PC-3 (cell line): ENCODE measurements around the gene SMCO4.
A peak's percentile ranks its signal among the peaks of the same experiment; 100 is the strongest.

Experiments
- EZH2 ChIP-seq: fragments of 300-600 bp; sonication (generic); IDR thresholded peaks from one replicate; pipeline ENCODE4 v1.6.1; 2017; ENCODE audit warnings: antibody characterized with exemption, mild to moderate bottlenecking, low read length; ENCODE audit not compliant: unreplicated experiment
- EZH2phosphoT487 ChIP-seq: fragments of 300-600 bp; sonication (generic); IDR thresholded peaks from 2 replicates; pipeline ENCODE4 v1.6.1; 2018; ENCODE audit warnings: mild to moderate bottlenecking, antibody characterized with exemption, low read length, borderline replicate concordance
- TF ChIP-seq, protein P1 (sequence below): fragments of 300-600 bp; sonication (generic); conservative IDR thresholded peaks from 2 replicates; pipeline ENCODE4 v1.5.1; 2017; ENCODE audit warnings: antibody characterized with exemption, low read depth, mild to moderate bottlenecking, low read length

- TF ChIP-seq, protein P1, sequence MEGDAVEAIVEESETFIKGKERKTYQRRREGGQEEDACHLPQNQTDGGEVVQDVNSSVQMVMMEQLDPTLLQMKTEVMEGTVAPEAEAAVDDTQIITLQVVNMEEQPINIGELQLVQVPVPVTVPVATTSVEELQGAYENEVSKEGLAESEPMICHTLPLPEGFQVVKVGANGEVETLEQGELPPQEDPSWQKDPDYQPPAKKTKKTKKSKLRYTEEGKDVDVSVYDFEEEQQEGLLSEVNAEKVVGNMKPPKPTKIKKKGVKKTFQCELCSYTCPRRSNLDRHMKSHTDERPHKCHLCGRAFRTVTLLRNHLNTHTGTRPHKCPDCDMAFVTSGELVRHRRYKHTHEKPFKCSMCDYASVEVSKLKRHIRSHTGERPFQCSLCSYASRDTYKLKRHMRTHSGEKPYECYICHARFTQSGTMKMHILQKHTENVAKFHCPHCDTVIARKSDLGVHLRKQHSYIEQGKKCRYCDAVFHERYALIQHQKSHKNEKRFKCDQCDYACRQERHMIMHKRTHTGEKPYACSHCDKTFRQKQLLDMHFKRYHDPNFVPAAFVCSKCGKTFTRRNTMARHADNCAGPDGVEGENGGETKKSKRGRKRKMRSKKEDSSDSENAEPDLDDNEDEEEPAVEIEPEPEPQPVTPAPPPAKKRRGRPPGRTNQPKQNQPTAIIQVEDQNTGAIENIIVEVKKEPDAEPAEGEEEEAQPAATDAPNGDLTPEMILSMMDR, result peak; percentile 70
- no peak for TF ChIP-seq EZH2phosphoT487
- no peak for TF ChIP-seq EZH2
Measured at GRCh38 chr11:93543292-93543977, at the start of gene SMCO4.
